ENCODE data around the gene FBXO42. TPM values are rescaled to one million over a fixed set of nuclear protein-coding genes. Genes with fewer than 3 reads are reported as not detected.
A peak's percentile ranks its signal among the peaks of the same experiment; 100 is the strongest.

The FBXO42 gene
- total and polyA plus RNA-seq, 10 donors = 8.6 to 30.2 (median 20.1) TPM

GRCh38 chr1:16208270-16208987 is 143.9 kb downstream of the FBXO42 start:
- peak overlapping the region in 1 of 8 donors; percentile 96 for H3K27ac ChIP-seq

GRCh38 chr1:16207318-16208269 is 144.7 kb downstream of the FBXO42 start:
- 29 to 64% (median 60%) methylated on average over 25 to 51 of the region's 51 CpGs for WGBS, 5 donors
- peak; percentile 85 for DNase-seq
- intact Hi-C loops (cut with DNase I; ENCODE audit: low total_unique reads) = no loop called here
- Histone ChIP-seq H3K27ac (peak overlapping the region; percentile 86 to 97 (median 94)), H3K36me3 (peaks cover 0 to 16% (median 4%) of the 10 kb centered on the region in 6 donors), H3K4me1 (peaks cover 6 to 29% (median 17%) of the 10 kb centered on the region in 6 donors), H3K9me3 (no peaks in the 10 kb centered on the region), H3K4me3 (peak overlapping the region; percentile 22 to 87 (median 56)), H3K27me3 (replicated peaks in 1 of 7) (no peaks in the 10 kb centered on the region)
- TF ChIP-seq POLR2AphosphoS5 (IDR thresholded peaks at IDR 0.05) (no peak), POLR2A (IDR thresholded peaks at IDR 0.05) (no peak), CTCF (IDR thresholded peaks at IDR 0.05 in 8 of 11, conservative IDR thresholded peaks at IDR 0.05 in 3 of 11) (no peak)

More at GRCh38 chr1:16208270-16208987, 143.9 kb downstream of the FBXO42 start:
- no peaks in the 10 kb centered on the region for H3K27me3 ChIP-seq (replicated peaks in 1 of 7)
- H3K4me1 ChIP-seq = peaks cover 6 to 29% (median 17%) of the 10 kb centered on the region in 6 donors
- no peak overlapping the region for H3K4me3 ChIP-seq
- WGBS, 5 donors = 88 to 100% (median 91%) methylated on average over 1 to 13 of the region's 13 CpGs; no CpG with 5 or more reads in 1 of the 5 donors
- TF ChIP-seq POLR2AphosphoS5 (IDR thresholded peaks at IDR 0.05) = no peak
- TF ChIP-seq POLR2A (IDR thresholded peaks at IDR 0.05) = no peak
- TF ChIP-seq CTCF (IDR thresholded peaks at IDR 0.05 in 8 of 11, conservative IDR thresholded peaks at IDR 0.05 in 3 of 11) = no peak
- H3K9me3 ChIP-seq = no peaks in the 10 kb centered on the region
- intact Hi-C loops (cut with DNase I; ENCODE audit: low total_unique reads) = no loop called here
- DNase-seq = no peak
- H3K36me3 ChIP-seq = peaks cover 0 to 12% (median 1%) of the 10 kb centered on the region in 6 donors

- WGBS, 5 donors = 0 to 2% (median 1%) methylated on average over 47 to 87 of the region's 87 CpGs
- Histone ChIP-seq H3K4me3 (peak overlapping the region; percentile 24 to 87 (median 56)), H3K27me3 (replicated peaks in 1 of 7) (no peaks in the 10 kb centered on the region), H3K27ac (peak overlapping the region; percentile 86 to 97 (median 94)), H3K36me3 (peaks cover 0 to 25% (median 6%) of the 10 kb centered on the region in 6 donors), H3K4me1 (peaks cover 6 to 29% (median 17%) of the 10 kb centered on the region in 6 donors), H3K9me3 (no peaks in the 10 kb centered on the region)
- peak; percentile 89 to 94 (median 91) for TF ChIP-seq POLR2AphosphoS5 (IDR thresholded peaks at IDR 0.05)
- TF ChIP-seq POLR2A (IDR thresholded peaks at IDR 0.05) = peak in 2 of 3 donors; percentile 16 to 33
- peak in 2 of 11 experiments; percentile 11 to 38 for TF ChIP-seq CTCF (IDR thresholded peaks at IDR 0.05 in 8 of 11, conservative IDR thresholded peaks at IDR 0.05 in 3 of 11)
- intact Hi-C loops (cut with DNase I; ENCODE audit: low total_unique reads) = no loop called here
- peak; percentile 98 for DNase-seq
Measured at GRCh38 chr1:16206547-16207317, 145.5 kb downstream of the FBXO42 start.

All from spleen (tissue), 11 donors.